Gastroesophageal sphincter (tissue), 3 donors: ENCODE measurements around the gene MTLN.
"Not testable (repeated sequence)": the region's sequence is repeated elsewhere in the genome, so short reads cannot be mapped to it uniquely, and the experiment has no call there.

Experiments used
- CTCF ChIP-seq, 4 experiments: fragments of 200-600 bp in 2 of 4; fragments of 450-650 bp in 2 of 4; sonication (generic) in 1 of 4; IDR thresholded peaks; one replicate each; pipeline ENCODE4 v1.5.1; 2017 to 2019; ENCODE audit warnings: antibody characterized with exemption in 4 of 4, mild to moderate bottlenecking in 2 of 4, moderate library complexity in 2 of 4
- POLR2AphosphoS5 ChIP-seq: sonication (generic); formaldehyde crosslinking; IDR thresholded peaks from one replicate; pipeline ENCODE4 v1.6.1; 2017; ENCODE audit warnings: antibody characterized with exemption

GRCh38 chr2:110243283-110243682 is 30.9 kb upstream of the MTLN start:
- TF ChIP-seq CTCF (IDR thresholded peaks at IDR 0.05); POLR2AphosphoS5: not testable (repeated sequence)
